Left ventricle myocardium inferior (tissue), 1 donor: ENCODE data around the gene NXN. TPM values are rescaled to one million over a fixed set of nuclear protein-coding genes. Genes with fewer than 3 reads are reported as not detected.
"Not testable (repeated sequence)": the region's sequence is repeated elsewhere in the genome, so short reads cannot be mapped to it uniquely, and the experiment has no call there.

Experiments
- DNase-seq: peaks from one replicate; pipeline ENCODE4 v3.0.0-alpha.2; 2020
- H3K27ac ChIP-seq: fragments of 200-600 bp; replicated peaks from 2 replicates; pipeline ENCODE4 v1.8.0; 2021
- H3K27me3 ChIP-seq: fragments of 200-600 bp; 2 replicates; pipeline ENCODE4 v1.8.0; 2021; ENCODE audit warnings: low read depth
- H3K36me3 ChIP-seq: fragments of 200-600 bp; 2 replicates; pipeline ENCODE4 v1.8.0; 2021
- H3K4me1 ChIP-seq: fragments of 200-600 bp; 2 replicates; pipeline ENCODE4 v1.8.0; 2021
- H3K4me3 ChIP-seq: fragments of 200-600 bp; 2 replicates; pipeline ENCODE4 v1.8.0; 2021; ENCODE audit warnings: mild to moderate bottlenecking, moderate library complexity
- H3K9me3 ChIP-seq: fragments of 200-600 bp; replicated peaks from 2 replicates; pipeline ENCODE4 v1.8.0; 2021
- CTCF ChIP-seq: fragments of 200-600 bp; IDR thresholded peaks from 2 replicates; pipeline ENCODE4 v1.8.0; 2021; ENCODE audit warnings: antibody characterized with exemption, mild to moderate bottlenecking, borderline replicate concordance
- intact Hi-C: fragments of 100-400 bp; cut with micrococcal nuclease; formaldehyde crosslinking; loops from one replicate; pipeline ENCODE4 v1.11.0; 2022
- total RNA-seq: library from RNA; stranded (reverse); fragmentation: NEBNext Ultra II Directional; extraction: Animal tissue kit (Norgen Biotek cat#: 25700); gene quantifications from one replicate; pipeline ENCODE4 v1.2.1, GENCODE V29; 2021
- donor health status: DM: no; HTN: yes; CAD: no; lungs with severe emphysema.

The NXN gene
- total RNA-seq, 1 donor from 2014 or later, result 13.8 TPM

DNA sequence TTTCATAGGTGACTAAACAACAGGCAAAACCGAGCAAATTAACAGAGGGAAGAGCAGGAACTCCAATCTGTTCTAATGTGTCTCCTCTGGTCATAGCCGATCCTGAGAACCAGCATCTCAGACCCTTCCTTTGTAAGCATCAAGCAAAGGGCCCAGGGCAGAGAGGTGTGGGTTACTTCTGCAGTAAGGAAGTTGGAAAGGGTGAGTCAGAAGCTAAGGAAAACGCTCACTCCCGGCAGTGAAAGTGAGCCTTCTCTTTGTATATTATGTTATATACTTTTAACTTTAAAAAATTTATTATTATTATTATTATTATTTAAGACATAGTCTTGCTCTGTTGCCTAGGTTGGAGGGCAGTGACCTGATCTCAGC is 119.8 kb downstream of the NXN start:
- DNase-seq, result no peak
- H3K27me3 ChIP-seq, result no peaks in the 10 kb centered on the region
- no peaks in the 10 kb centered on the region for H3K36me3 ChIP-seq
- H3K9me3 ChIP-seq, result no peaks in the 10 kb centered on the region
- intact Hi-C loops, result no loop called here
- peak overlapping the region; percentile 71 for H3K27ac ChIP-seq
- TF ChIP-seq CTCF, result no peak
- H3K4me3 ChIP-seq, result no peak overlapping the region
- peaks cover 31% of the 10 kb centered on the region for H3K4me1 ChIP-seq

- DNase-seq, result peak; percentile 46
- Histone ChIP-seq H3K4me1 (peaks cover 31% of the 10 kb centered on the region), H3K27ac (peak overlapping the region; percentile 71), H3K9me3 (no peaks in the 10 kb centered on the region), H3K4me3 (no peak overlapping the region), H3K27me3 (no peaks in the 10 kb centered on the region), H3K36me3 (no peaks in the 10 kb centered on the region)
- no peak for TF ChIP-seq CTCF
- intact Hi-C loops, result no loop called here
Measured at GRCh38 chr17:859061-859823, 120.3 kb downstream of the NXN start.

DNA sequence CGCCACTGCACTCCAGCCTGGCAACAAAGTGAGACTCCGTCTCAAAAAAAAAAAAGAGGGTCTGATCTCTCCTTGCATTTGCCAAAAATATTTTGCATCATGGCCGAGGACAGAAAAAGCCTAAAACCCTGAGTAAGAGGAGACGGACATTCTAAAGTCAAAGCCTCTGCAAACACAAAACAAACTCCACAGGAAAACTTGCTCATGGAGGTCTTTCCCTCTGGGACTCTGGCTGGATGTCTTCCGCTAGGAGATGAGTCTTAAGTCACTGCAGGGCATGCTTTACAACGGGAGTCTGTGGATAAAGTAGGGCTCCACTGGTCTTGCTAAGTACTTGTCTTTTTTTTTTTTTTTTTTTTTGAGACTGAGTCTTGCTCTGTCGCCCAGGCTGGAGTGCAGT is 123.4 kb downstream of the NXN start:
- peak overlapping the region; percentile 44 for H3K27ac ChIP-seq
- peaks cover 38% of the 10 kb centered on the region for H3K4me1 ChIP-seq
- no peaks in the 10 kb centered on the region for H3K9me3 ChIP-seq
- no peak for DNase-seq
- H3K27me3 ChIP-seq, result no peaks in the 10 kb centered on the region
- H3K36me3 ChIP-seq, result no peaks in the 10 kb centered on the region
- intact Hi-C loops, result no loop called here
- TF ChIP-seq CTCF, result no peak
- no peak overlapping the region for H3K4me3 ChIP-seq

GRCh38 chr17:855569-855968 is 124.0 kb downstream of the NXN start:
- no peaks in the 10 kb centered on the region for H3K36me3 ChIP-seq
- no peaks in the 10 kb centered on the region for H3K9me3 ChIP-seq
- no peak for TF ChIP-seq CTCF
- H3K4me3 ChIP-seq, result no peak overlapping the region
- peak overlapping the region; percentile 44 for H3K27ac ChIP-seq
- no peak for DNase-seq
- H3K27me3 ChIP-seq, result no peaks in the 10 kb centered on the region
- intact Hi-C loops, result no loop called here
- H3K4me1 ChIP-seq, result peaks cover 41% of the 10 kb centered on the region

DNA sequence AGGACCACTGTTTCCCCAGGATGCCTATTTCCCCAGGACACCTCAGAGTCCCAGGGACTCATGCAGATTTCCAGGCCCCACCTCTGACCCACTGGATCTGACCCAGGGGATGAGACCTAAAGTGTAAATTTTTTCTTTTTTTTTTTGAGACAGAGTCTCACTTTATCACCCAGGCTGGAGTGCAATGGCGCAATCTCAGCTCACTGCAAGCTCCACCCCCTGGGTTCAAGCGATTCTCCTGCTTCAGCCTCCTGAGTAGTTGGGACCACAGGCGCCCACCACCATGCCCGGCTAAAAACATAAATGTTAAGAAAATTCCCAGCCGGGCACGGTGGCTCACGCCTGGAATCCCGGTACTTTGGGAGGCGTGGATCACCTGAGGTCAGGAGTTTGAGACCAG is 126.7 kb downstream of the NXN start:
- H3K4me3 ChIP-seq, H3K27me3 ChIP-seq, DNase-seq, H3K9me3 ChIP-seq, intact Hi-C loops, H3K36me3 ChIP-seq, H3K27ac ChIP-seq: not testable (repeated sequence)
- peaks cover 38% of the 10 kb centered on the region for H3K4me1 ChIP-seq

- H3K36me3 ChIP-seq, result no peaks in the 10 kb centered on the region
- H3K4me3 ChIP-seq, result no peak overlapping the region
- no peaks in the 10 kb centered on the region for H3K9me3 ChIP-seq
- no peak overlapping the region for H3K27ac ChIP-seq
- intact Hi-C loops, result no loop called here
- DNase-seq, result no peak
- H3K27me3 ChIP-seq, result no peaks in the 10 kb centered on the region
- no peak for TF ChIP-seq CTCF
- peaks cover 38% of the 10 kb centered on the region for H3K4me1 ChIP-seq
Measured at GRCh38 chr17:852349-852748, 127.2 kb downstream of the NXN start.
